GM20000 (cell line): ENCODE data around the gene RGL3.
"Not testable (repeated sequence)": the region's sequence is repeated elsewhere in the genome, so short reads cannot be mapped to it uniquely, and the experiment has no call there.

Source experiments
- DNase-seq: peaks from one replicate; pipeline ENCODE4 v3.0.0; 2012; ENCODE audit warnings: low spot score
- TF ChIP-seq, protein P1 (sequence below): IDR thresholded peaks from 2 replicates; pipeline ENCODE4 v1.5.1; 2012; ENCODE audit warnings: mild to moderate bottlenecking, control low read depth; ENCODE audit errors: extremely low read depth, missing control alignments

RGL3 gene

DNA sequence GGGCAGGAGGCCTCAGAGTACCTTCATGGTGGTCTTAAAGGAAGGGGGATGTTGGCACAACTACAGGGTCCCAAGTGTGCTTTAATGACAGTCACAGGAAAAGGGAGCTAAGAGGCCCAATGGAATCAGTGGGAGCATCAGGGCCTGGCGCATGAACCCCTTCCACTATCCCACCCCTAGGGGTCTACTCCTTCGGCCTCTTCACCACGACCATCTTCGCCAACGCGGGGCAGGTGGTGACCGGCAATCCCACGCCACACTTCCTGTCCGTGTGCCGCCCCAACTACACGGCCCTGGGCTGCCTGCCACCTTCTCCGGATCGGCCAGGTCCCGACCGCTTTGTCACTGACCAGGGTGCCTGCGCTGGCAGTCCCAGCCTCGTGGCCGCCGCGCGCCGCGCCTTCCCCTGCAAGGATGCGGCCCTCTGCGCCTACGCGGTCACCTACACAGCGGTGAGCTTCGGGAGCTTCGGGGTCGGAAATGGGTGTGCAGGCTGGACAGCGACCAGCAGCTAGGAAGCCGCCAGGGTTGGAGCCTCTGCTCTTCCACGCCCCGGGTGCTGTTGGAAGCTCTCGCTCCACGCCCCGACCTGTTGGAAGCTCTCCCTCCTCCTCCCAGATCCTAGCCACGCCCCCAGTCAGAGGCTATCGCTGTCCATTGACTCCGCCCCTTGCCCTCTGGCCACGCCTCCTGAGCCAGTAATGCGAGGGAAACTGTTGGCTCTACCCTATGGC lies 57.9 kb downstream of the RGL3 start:
- TF ChIP-seq, protein P1, sequence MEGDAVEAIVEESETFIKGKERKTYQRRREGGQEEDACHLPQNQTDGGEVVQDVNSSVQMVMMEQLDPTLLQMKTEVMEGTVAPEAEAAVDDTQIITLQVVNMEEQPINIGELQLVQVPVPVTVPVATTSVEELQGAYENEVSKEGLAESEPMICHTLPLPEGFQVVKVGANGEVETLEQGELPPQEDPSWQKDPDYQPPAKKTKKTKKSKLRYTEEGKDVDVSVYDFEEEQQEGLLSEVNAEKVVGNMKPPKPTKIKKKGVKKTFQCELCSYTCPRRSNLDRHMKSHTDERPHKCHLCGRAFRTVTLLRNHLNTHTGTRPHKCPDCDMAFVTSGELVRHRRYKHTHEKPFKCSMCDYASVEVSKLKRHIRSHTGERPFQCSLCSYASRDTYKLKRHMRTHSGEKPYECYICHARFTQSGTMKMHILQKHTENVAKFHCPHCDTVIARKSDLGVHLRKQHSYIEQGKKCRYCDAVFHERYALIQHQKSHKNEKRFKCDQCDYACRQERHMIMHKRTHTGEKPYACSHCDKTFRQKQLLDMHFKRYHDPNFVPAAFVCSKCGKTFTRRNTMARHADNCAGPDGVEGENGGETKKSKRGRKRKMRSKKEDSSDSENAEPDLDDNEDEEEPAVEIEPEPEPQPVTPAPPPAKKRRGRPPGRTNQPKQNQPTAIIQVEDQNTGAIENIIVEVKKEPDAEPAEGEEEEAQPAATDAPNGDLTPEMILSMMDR: no peak
- no peak for DNase-seq

DNA sequence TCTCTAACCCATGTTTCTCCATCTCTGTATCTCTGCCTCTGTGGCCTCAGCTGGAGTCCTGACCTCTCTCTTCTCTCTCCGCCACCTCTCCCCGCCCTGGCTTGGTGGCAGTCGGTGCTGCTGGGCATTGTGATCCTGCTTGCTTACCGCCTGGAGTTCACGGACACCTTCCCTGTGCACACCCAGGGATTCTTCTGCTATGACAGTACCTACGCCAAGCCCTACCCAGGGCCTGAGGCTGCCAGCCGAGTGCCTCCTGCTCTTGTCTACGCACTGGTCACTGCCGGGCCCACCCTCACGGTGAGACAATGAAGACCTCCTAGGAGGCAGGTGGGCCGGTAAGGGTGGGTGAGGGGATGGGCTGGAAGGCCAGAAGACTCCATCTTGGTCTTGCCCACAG lies 59.7 kb downstream of the RGL3 start:
- TF ChIP-seq, protein P1: no peak
- DNase-seq: no peak

DNA sequence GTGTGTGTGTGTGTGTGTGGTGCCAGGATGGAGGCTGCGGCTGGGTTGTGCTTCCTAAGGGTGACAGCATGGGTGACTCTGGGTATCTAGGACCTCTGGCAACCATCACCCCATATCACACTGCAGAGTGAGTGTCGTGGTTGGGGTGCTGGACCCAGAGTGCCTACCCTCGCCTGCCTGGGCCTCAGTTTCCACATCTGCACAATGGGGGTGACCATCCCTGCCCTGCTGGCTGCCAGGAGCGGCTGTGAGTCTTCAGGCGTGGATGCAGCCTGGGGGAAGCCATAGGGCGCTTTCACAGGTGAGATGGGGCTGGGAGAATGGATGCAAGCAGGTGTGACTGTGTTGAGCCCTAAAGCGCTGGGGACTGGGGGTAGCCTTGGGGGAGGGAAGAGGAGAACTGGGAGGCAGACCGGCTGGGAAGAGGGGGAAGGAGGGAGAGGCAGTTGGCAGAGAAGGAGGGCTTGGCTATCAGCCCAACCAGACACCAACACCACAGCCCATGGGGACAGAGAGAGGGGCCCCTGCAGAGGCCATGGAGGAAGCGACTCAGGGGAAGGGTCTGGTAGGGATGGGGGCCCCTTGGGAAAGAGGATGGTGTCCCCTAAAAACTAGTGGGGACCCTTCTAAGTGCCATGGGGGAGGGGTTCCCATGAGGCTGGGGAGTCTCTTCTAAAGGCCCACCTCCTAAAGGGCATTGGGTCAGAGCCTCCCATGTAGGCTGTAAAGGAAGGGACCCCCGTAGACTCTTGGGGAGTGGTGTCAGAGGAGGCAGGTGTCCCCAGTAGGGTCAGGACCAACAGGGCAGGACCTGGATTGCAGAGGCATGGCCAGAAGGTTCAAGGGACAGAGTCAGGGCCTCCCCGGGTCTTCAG lies 62.2 kb downstream of the RGL3 start:
- peak; percentile 38 for DNase-seq
- TF ChIP-seq, protein P1: no peak

DNA sequence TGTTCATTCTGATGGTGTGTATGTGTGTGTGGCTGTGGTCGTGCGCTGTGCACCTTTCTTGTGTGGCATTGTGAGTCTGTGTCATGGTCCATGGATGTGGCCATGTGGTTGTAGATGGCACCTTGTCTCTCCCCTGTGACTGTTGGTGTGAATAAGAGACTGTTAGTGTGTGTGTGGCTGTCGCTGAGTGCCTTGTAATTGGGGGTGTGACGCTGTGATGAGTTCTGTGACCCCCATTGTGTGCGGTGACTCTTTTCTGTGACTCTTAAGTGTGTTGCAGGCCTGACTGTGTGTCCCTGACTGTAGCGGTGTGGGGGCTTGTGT lies 63.1 kb downstream of the RGL3 start:
- DNase-seq: no peak
- TF ChIP-seq, protein P1: no peak

DNA sequence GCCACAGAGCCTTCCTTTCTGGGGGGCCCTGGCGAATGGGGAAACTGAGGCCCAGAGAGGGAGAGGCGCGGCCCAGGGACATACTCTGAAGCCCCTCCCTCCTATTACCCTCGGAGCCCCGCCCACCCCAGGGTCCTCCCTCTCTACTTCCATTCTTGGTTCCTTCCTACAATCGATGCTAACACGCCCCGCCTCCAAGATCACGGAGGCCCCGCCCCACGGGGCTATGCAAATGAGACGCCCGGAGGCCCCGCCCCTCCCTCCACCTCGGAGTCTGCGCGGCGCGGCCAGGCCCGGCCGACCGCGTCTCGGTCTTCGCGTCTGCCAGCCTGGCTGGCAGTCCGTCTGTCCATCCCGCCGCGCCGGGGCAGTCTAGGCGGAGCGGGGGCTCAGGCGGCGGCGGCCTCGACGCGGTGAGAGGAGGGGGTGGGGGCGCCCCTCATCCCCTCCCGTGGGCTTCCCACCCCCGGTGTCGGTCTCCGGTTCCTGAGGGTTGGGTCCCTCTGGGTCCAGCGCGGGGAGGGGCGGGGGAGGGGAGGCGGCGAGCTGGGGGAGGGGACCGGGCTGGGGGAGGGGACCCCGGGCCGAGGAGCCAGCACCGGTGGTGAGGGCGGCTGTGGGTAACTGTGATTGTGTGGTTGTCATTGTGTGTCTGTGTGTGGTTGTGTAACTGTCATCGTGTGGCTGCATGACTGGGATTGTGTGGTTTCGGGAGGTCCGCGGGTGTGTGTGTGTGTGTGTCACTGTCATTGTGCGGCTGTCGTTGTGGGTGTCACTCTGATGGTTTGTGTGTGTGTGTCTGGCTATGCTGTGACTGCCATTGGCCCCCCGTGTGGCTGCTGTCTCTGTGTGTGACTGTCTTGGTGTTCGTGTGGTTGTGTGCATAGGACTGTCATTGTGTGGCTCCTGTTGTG lies 63.7 kb downstream of the RGL3 start, which contains the start of gene PLPPR2:
Gene PLPPR2, plus strand, starts transcription at position 273 of the 914 bp plus-strand sequence. CDS start 2,242 bp downstream, outside the sequence.
- TF ChIP-seq, protein P1: no peak
- DNase-seq: peak; percentile 90

DNA sequence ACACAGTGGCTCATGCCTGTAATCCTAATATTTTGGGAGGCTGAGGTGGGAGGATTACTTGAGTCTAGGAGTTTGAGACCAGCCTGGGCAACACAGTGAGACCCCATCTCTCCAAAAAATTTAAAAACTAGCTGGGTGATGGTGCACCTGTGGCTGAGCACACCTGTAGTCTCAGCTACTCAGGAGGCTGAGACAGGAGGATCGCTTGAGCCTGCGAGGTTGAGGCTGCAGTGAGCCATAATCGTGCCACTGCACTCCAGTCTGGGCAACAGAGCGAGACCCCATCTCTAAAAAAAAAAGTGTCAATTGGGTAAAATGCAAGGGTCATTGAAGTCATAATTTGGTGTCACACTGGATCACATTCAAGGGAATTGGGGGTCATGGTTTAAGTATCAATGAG lies 65.0 kb downstream of the RGL3 start:
- not testable (repeated sequence) for DNase-seq

DNA sequence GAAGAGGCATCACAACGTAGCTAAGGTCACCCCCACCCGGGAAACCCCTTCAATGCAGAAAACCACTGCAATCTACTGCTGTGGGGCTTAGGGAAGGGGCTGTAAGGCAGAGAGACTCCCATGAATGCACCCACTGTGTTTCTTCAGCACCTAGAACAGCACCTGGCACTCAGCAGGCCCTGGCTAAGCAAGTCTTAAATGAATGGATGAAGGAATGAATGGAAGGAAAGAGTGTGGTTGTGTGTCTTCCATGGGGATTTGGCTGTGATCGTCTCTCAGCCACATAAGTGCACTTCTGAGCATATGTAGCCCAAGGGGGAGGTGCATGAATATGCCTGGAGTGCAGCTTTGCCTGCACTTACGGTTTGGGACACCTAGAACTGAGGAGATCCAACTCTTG lies 69.9 kb downstream of the RGL3 start:
- TF ChIP-seq, protein P1: no peak
- peak; percentile 5 for DNase-seq
